Measurements from ENCODE around the gene FLACC1.
"Not testable (repeated sequence)": the region's sequence is repeated elsewhere in the genome, so short reads cannot be mapped to it uniquely, and the experiment has no call there.

Gene FLACC1

GRCh38 chr2:201357221-201357620 lies at the start of gene FLACC1:
FLACC1 (minus strand) TSS chr2:201357345; CDS start chr2:201351404, 5,941 bp downstream.
- DNase-seq (ENCODE audit: low read depth in 2 of 2), result no peak

GRCh38 chr2:201406077-201406662 lies 49.0 kb upstream of the FLACC1 start:
- DNase-seq (ENCODE audit: low read depth in 2 of 2), result no peak

GRCh38 chr2:201404699-201405280 lies 47.6 kb upstream of the FLACC1 start:
- no peak for DNase-seq (ENCODE audit: low read depth in 2 of 2)

GRCh38 chr2:201403880-201404279 lies 46.7 kb upstream of the FLACC1 start:
- no peak for DNase-seq (ENCODE audit: low read depth in 2 of 2)

GRCh38 chr2:201402651-201403562 lies 45.8 kb upstream of the FLACC1 start:
- DNase-seq (ENCODE audit: low read depth in 2 of 2), result no peak

GRCh38 chr2:201401815-201402214 lies 44.7 kb upstream of the FLACC1 start:
- no peak for DNase-seq (ENCODE audit: low read depth in 2 of 2)

- DNase-seq (ENCODE audit: low read depth in 2 of 2), result no peak
Measured at GRCh38 chr2:201396595-201396994, 39.5 kb upstream of the FLACC1 start.

GRCh38 chr2:201383136-201383535 lies 26.0 kb upstream of the FLACC1 start:
- no peak for DNase-seq (ENCODE audit: low read depth in 2 of 2)

GRCh38 chr2:201378496-201379397 lies 21.6 kb upstream of the FLACC1 start:
- DNase-seq (ENCODE audit: low read depth in 2 of 2), result no peak

- no peak for DNase-seq (ENCODE audit: low read depth in 2 of 2)
Measured at GRCh38 chr2:201377218-201377617, 20.1 kb upstream of the FLACC1 start.

GRCh38 chr2:201369775-201370174 lies 12.6 kb upstream of the FLACC1 start:
- no peak for DNase-seq (ENCODE audit: low read depth in 2 of 2)

GRCh38 chr2:201369318-201369717 lies 12.2 kb upstream of the FLACC1 start:
- not testable (repeated sequence) for DNase-seq (ENCODE audit: low read depth in 2 of 2)

GRCh38 chr2:201366146-201366545 lies 9.0 kb upstream of the FLACC1 start:
- no peak for DNase-seq (ENCODE audit: low read depth in 2 of 2)

GRCh38 chr2:201363857-201364560 lies 6.9 kb upstream of the FLACC1 start:
- DNase-seq (ENCODE audit: low read depth in 2 of 2), result peak in 1 of 2 donors; percentile 4

- no peak for DNase-seq (ENCODE audit: low read depth in 2 of 2)
Measured at GRCh38 chr2:201362396-201362795, 5.3 kb upstream of the FLACC1 start.

- no peak for DNase-seq (ENCODE audit: low read depth in 2 of 2)
Measured at GRCh38 chr2:201361078-201361733, 4.1 kb upstream of the FLACC1 start.

GRCh38 chr2:201360256-201360655 lies 3.1 kb upstream of the FLACC1 start:
- no peak for DNase-seq (ENCODE audit: low read depth in 2 of 2)

- DNase-seq (ENCODE audit: low read depth in 2 of 2), result no peak
Measured at GRCh38 chr2:201358684-201359083, 1.5 kb upstream of the FLACC1 start.

GRCh38 chr2:201353116-201353515 lies 4.0 kb downstream of the FLACC1 start:
- no peak for DNase-seq (ENCODE audit: low read depth in 2 of 2)

- no peak for DNase-seq (ENCODE audit: low read depth in 2 of 2)
Measured at GRCh38 chr2:201350879-201351278, 6.3 kb downstream of the FLACC1 start.

GRCh38 chr2:201349601-201350000 lies 7.5 kb downstream of the FLACC1 start:
- no peak for DNase-seq (ENCODE audit: low read depth in 2 of 2)
